Measurements from ENCODE around the gene CEP162.
"Not testable (repeated sequence)": the region's sequence is repeated elsewhere in the genome, so short reads cannot be mapped to it uniquely, and the experiment has no call there.

Gene CEP162, protein sequence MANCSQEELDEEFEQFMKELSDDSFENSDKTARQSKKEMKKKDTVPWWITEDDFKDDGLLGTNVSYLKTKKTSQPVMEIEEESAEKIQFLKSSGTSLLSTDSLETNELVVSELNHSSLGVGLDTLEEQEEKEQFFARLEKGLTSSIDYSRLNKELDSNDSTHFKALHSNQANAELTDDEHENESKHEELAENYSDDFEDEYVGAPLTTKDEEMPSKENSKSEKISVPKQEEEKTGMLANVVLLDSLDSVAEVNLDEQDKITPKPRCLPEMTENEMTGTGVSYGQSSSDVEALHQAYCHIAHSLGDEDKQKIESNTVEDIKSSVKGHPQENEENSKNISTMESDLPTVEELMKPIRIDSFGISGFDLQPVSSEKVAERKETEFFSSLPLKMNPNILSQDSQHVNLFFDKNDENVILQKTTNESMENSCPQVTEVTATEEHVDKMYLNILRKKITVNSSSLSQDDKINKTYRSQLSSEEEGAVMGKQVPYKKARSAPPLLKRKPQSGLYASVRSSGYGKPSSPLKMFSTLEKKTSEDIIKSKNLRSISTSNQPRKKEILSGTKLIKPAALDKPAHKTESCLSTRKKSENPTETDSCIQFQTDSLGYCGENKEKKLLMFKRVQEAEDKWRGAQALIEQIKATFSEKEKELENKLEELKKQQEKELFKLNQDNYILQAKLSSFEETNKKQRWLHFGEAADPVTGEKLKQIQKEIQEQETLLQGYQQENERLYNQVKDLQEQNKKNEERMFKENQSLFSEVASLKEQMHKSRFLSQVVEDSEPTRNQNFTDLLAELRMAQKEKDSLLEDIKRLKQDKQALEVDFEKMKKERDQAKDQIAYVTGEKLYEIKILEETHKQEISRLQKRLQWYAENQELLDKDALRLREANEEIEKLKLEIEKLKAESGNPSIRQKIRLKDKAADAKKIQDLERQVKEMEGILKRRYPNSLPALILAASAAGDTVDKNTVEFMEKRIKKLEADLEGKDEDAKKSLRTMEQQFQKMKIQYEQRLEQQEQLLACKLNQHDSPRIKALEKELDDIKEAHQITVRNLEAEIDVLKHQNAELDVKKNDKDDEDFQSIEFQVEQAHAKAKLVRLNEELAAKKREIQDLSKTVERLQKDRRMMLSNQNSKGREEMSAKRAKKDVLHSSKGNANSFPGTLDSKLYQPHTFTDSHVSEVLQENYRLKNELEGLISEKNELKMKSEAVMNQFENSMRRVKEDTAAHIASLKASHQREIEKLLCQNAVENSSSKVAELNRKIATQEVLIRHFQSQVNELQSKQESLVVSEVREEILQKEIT (N-terminal part only)

DNA sequence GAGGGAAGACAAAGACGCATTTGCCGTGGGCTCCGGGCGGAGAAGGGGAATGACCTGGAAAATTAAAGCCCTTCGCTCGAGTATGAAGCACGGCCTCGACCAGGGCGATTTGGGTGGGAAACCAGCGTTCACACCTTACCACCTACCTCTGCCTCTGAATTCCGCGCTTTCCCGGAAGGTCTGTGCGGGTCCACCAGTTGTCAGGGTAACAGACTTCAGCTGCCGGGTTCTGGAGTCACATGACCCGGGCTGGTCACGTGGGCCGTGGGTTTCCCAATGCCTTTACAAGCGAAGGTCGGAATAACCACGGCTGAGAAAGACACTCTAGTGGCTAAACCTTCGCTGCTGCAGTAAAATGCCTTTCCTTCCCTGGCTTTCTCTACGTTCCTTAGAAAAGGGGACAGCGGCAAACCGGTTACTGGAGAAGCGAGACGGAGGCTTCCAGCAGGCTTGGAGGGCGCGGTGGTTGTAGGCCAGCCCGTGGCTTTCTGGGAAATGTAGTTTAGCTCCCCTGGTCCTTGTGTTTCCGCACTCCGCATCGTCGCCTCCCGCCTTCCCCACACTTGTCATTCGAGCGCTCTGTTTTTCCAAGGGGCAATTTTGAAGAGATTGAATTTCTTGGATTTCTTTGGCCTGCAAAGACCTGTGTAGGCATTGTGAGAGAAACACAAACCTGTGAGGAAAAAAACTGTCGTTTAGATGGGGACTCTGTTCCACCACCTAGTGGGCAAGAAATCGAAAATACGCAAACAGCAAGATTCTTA is at the start of gene CEP162:
TSS of gene CEP162 (minus strand) at position 210 of the 764 bp plus-strand sequence. CDS start 1,250 bp downstream, outside the sequence.
- peak; percentile 74 to 98 (median 92) for DNase-seq

DNA sequence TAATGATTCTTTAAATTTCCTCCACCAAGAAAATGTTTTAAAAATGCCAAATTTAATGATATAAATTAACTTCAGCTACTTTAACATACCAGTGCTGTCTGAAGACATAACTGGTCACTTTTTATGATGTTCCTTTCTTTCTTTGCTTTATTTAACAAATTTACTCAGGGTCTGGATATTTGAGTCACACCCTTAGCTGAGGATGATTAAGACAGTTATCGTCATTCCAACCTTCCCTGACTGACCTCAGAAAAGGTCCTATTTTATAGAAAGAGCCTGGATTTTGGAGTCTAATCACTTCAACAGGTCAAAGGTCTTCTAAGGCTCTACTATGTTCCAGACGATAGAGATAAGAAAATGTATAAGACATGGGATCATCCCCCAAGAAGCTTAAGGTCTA is 47.4 kb upstream of the CEP162 start:
- DNase-seq, result no peak

DNA sequence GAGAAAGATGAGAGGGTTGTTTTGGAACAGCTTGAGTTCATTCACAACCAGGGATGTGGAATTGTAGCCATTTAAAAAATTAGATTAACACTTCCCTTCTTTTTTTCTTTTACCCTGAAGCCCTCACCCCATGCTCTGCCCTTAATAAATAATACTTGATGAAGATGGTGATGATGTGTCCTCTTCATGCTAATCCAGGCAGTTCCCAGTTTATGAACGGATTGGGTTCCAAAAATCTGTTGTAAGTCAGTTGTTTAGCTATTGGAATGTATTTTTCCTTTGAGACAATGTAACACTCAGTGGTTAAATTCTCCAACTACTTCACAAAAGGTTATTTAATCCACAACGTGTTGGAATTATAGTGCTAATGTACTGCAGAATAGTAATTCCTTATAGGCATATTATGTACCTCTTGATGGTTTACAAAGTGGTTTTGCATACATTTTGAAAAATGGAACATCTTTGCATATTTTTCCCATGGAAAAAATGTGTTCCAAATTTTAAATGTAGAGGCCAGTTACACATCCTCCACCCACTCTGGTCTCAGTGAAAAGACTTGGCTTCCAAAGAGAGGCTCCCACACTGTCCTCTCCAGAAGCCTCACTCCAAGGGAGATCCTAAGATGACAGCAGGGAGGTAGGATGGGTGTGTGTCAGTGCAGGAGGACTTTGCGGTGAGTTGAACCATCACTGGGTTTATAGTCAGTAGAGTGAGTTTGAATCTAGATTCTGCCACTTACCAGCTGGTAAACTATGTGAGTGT is 45.8 kb upstream of the CEP162 start:
- DNase-seq, result no peak

DNA sequence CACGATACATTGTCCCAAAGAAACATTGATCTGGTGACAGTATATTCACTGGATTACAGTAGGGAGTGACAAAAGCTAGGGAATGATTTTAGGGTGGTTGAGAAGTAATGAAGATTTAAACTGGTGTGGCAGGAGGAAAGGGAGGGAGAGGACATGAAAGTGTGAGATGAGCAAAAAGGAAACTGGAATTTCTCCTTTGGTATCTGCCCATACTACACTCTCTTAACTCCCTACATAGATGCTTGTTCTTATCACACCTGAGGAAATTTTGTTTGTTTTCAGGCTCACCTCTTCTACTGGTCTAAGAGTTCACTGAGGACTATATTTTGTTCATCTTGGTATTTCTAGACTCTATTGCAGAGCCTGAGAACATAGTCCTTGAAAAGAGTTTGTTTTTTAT is 44.9 kb upstream of the CEP162 start:
- DNase-seq, result no peak

DNA sequence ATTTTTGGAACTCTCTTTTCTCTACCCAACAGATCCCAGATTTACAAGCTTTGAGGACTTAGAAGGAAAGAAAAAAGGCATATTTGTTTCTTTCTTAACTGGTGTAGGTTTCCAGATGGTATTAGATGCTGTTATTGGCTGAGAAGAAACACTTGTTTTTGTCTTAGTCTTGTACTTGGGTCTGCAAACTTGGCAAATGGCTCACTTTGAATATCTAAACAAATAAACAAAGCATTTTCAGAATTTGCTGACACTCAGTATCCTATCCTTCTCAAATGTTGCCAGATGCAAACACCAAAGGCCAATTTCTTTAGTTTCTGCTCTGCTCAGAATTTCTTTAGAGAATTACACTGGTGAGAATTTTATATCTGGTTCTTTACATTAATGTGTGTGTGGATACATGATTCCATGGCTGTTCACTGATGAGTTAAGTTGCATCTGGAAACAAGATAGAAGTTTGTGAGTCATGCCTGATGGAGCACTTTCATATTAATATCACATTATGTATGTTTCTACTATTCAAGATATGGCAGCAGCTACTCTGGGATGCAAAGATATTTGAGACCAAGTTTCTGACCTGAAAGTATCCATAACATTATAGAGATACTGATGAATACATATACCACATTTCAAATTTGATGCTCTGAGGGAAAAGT is 43.7 kb upstream of the CEP162 start:
- DNase-seq, result no peak

DNA sequence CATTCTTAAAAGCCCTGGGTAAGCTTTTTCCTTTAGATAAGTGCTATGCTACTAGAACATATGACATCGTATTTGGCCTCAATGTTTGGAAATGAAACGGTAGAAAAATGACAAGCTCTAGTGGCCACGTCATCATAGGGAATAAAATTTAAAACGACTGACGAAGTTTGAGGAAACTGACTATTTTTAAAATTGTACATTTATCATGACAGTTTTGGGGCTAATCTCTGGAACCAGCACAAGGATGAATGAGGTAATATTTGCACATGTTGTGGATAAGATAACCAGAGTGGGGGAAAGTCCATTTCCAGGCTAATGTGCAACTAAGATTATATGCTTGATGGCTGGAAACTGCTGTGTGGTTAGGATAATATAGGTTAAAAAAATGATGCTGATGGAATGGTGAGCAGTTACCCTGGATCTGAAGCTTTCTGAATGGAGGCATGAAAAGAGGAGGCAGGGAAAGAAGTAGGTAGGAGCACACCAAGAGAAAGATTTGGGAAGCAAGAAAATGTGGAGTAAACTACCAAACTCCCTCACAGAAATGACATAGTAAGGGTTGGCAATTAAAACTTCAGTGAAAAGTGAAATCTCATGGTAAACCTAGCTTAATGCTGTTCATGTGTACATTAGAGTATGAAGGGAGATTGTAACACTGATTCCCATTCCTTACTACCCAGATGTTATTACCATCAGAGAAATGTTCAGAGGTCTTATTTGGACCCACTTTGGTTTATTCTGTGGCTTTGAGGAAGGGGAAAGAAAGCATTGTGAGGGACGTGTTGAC is 42.7 kb upstream of the CEP162 start:
- no peak for DNase-seq

DNA sequence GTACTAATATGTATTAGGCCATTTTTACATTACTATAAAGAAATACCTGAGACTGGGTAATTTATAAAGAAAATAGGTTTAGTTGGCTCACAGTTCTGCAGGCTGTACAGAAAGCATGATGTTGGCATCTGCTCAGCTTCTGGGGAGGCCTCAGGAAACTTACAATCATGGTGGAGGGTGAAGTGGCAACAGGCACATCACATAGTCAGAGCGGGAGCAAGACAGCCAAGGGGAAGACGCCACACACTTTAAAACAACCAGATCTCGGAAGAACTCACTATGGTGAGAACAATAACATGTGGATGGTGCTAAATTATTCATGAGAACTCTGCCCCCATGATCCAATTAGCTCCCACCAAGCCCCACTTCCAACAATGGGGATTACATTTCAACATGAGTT is 41.3 kb upstream of the CEP162 start:
- DNase-seq, result no peak

DNA sequence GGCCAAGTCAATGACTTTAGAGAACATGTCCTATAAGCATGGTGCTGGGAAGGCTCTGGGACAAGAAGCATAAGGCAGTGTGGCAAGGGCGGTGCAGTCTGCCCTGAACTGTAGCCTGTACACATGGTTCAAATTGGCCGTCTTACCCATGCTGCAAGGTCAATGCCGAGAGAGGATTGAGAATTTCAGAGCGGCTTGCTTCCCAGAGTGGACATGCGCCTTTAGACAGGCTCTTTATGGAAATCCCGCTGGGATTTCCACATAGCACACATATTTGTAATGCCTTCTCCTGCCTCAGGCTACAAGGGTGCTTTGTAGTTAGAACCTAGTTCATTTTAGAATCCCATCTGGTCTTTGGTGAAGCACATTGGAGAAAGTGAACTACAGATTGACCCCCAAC is 36.1 kb upstream of the CEP162 start:
- no peak for DNase-seq

DNA sequence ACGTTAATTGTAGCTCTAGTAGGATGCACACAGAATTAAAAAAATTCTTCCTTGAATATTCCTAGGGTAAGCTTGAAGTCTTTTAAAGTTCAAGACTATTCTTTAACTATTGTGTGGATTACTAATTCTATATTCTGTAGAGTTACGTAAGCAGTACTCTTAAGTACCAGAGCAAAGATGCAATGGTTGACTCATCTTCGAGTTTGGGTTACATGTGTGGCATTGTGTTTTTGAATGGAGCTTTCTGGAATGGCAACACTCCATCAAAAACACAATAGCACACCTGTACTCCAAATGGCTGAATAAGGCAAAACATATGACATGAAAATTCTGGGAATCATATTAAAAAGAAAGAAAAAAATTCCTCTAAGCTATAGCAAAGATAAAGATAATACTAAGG is 33.5 kb upstream of the CEP162 start:
- no peak for DNase-seq

DNA sequence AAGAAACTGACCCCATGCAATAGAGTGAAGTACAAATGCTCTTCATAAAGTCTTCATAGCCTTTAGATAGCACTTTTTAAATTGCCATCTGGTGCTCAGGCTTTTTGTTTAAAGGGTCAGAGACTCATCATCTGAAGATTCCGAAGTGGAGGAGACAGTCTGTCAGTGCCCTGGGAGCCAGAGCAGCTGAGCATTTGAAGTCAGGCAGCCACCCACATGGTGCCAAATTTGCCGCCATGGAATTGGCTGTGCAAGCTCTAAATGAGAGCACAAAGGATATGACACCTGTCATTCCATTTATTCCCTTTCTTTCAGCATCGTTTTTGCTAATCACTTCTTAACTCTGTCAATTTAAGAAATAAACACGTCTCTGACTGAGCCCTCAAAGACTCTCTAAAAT is 32.8 kb upstream of the CEP162 start:
- DNase-seq, result no peak

DNA sequence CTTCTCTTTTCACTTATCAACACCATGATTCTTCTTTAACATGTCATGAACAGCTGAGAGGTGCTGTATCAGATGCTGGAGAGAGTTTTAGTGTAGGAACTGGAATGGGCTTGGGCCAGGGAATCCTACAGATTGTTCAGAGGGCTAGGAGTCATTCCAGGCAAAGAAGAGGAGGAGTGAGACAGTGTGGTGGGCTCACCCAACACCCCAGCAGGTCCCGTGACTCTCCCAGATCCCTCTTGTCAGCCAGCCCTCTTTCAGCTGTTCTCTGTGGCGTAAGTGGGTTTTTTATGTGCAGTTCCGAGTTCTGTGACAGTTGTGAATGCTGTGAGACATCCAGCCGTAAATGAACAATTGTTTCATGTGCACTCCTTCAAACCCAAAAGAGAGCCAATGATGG is 31.4 kb upstream of the CEP162 start:
- DNase-seq, result peak in 1 of 14 donors; percentile 1

DNA sequence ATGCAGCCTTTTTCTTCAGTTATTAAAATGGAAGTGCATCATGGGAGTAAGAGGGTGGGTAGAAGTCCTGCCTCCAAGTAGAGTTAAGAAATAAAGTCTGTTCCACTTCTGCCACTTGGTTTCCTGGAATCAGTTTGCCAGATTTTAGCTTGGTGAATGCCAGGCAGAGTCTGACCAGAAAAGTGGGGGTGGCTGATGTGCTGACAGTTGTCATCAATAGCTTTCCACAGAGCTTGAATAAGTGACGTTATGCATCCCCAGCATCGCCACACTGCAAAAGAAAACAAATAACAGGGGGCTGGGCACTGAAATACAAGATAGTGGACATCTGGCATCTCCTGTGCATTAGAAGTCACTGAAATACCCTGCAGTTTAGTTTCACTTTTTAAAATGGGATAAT is 30.8 kb upstream of the CEP162 start:
- DNase-seq, result peak in 2 of 14 donors; percentile 0 to 2

DNA sequence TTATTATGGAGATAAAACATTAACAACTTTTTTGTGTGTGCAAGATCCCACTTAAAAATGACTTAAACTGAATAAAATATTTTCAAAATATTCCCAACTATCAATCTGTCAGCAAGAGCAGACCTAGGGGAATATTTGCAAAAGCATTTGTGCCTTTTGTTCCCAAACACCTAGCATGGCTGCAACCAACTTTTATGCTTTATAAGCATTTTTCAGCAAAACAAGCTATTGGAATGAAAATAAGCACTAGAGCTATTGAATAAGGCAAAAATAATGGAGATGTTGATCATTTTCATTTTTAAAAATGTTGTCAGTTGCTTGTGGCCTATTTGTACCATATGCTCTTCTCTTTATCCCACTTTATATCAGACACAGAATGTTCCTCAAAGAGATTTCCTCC is 28.2 kb upstream of the CEP162 start:
- DNase-seq, result no peak

DNA sequence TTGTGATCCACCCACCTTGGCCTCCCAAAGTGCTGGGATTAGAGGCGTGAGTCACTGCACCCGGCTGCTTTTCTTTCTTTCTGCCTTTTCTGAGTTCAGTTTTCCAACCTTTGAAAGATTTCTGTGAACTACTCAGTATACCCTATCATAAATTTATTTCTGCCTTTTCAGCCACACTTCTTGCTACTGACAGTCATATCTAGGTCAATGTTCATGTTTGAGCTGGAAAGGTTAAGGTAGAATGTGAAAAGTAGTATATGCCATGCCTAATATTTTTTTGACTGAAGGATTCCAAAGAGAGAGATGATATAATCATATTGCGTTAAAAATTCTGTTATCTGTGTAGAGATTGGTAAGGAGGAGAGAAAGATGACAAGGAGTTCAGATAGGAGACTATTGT is 25.9 kb upstream of the CEP162 start:
- no peak for DNase-seq

DNA sequence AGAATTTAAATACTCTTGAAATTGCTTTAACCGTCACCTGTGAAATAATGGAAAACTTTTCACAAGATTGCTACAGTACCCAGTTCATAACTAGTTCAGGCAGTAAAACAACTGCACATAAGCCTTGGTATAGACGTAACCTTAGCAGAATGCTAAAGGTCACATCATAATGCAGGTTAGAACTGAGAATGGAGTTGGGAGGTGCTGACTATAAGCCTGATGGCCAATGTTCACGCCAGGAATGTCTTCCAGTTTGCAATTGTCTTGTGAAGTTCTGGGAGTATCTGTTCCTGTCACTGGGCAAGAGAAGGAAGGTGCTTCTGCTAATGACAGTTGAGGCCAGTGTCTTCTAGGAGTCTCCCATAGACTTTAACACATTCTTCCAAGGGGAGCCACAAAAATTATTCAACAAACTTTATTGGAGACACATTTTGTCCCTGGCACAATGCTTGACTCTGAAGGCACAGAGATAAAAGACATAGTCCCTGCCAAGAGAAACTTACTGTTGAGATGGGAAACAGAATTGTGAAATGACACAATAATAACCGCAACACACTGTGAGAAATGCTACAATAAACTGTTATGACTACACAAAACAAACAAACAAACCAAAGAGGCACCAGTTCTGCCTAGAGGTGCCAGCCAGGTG is 24.6 kb upstream of the CEP162 start:
- no peak for DNase-seq

DNA sequence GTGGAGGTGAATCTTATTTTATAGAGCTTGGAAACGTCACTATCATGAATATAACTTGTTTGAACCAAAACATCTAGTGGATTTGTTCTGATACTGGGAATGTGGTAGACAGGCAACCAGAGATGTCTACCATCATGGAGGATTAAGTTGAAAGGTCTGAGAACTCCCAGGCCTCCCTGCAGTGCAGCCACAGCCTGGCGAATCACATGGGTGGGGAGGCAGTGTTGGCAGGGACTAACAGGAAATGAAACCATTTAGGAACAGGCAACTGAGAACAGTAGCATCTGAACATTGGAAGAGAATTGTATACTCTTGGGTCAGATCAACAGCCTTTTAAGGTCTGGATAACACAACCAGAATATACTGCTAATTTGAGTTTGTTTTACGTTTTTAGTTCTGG is 22.3 kb upstream of the CEP162 start:
- no peak for DNase-seq

DNA sequence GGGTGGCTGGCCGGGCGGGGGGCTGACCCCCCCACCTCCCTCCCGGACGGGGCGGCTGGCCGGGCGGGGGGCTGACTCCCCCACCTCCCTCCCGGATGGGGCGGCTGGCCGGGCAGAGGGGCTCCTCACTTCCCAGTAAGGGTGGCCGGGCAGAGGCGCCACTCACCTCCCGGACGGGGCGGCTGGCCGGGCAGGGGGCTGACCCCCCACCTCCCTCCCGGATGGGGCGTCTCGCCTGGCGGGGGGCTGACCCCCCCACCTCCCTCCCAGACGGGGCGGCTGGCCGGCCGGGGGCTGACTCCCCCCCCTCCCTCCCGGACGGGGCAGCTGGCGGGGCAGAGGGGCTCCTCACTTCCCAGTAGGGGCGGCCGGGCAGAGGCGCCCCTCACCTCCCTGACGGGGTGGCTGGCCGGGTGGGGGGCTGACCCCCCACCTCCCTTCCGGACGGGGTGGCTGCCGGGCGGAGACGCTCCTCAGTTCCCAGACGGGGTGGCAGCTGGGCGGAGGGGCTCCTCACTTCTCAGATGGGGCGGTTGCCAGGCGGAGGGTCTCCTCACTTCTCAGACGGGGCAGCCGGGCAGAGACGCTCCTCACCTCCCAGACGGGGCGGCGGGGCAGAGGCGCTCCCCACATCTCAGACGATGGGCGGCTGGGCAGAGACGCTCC is 17.1 kb upstream of the CEP162 start:
- DNase-seq, result not testable (repeated sequence)

DNA sequence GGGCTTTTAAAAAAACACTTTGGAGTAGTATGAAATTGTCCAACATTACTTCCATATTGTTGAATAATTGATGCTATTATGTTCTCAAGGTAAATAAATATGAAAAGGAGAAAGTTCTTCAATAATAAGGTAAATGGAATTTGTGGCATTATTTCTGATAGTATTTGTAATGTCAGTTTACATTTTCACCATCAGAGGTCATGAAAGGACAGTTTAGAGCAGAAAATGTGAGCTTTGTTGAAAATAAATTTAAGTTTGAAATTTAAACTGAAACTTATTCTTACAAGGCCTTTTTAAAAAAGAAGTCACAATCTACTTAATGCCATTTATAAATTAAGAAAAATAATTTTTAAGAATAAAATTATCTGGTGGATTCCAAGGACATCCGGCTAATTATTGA is 15.8 kb upstream of the CEP162 start:
- DNase-seq, result no peak

DNA sequence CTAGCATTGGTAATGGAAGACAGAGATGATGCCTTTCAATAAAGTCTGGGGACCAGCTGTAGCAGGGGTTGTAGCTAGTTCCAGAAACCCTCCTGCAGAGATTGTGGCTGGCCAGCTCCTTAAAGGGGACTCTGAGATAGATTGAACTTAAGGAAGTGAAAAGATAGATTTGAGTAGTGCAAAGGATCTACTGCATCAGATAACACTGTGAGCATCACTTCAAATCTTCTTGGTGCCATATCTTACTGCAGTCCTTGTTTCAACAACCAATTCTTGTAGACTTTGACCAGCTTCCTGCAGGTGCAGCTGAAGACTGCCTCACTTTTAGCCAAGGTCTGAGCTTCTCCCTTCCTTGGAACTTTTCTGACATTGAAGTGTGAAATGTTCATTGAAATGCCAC is 14.8 kb upstream of the CEP162 start:
- DNase-seq, result no peak
